ENCODE measurements around the gene ZNF726. TPM values are rescaled to one million over a fixed set of nuclear protein-coding genes. Genes with fewer than 3 reads are reported as not detected.

Gene ZNF726
- total and polyA plus RNA-seq, 2 donors (not counting 3 experiments of a cell fraction or from before 2014, with no cell fraction given) = 3.8 to 4.7 TPM

DNA sequence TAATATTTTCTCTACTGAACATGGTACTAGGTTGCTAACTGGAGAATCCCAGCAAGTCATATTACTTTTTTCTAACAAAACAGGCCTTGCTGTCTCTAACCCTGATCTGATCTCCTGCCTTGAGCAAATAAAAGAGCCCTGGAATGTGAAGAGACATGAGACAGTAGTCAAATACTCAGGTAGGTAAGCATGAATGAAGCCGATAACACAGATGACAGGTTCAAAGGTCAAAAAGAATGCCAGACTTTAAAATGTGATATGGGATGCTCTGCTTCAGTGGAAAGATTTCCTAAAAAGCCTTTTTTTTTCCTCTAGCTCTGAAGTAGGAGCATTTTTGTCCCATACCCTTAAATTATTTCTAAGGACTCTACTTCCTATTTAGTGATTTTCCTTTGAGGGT lies 28.7 kb downstream of the ZNF726 start:
- Histone ChIP-seq H3K27me3 (ENCODE audit: control insufficient read depth in 2 of 2, insufficient read depth in 2 of 2, low read length in 2 of 2) (no peaks in the 10 kb centered on the region), H3K4me1 (ENCODE audit: control insufficient read depth, extremely low read depth, insufficient read depth, low read length) (no peaks in the 10 kb centered on the region), H3K4me2 (ENCODE audit: insufficient read depth, low read length) (no peak overlapping the region), H3K4me3 (replicated peaks in 1 of 3; ENCODE audit: insufficient read depth in 1 of 3, low read depth in 1 of 3, low read length in 3 of 3) (no peak overlapping the region), H3K9me1 (replicated peaks; ENCODE audit: control insufficient read depth, extremely low read depth, insufficient read depth, low read length) (no peaks in the 10 kb centered on the region), H3K9me3 (replicated peaks; ENCODE audit: control insufficient read depth, insufficient read depth, low read length) (no peaks in the 10 kb centered on the region), H3K79me2 (ENCODE audit: control insufficient read depth, insufficient read depth, low read length) (no peaks in the 10 kb centered on the region), H3K36me3 (ENCODE audit: control insufficient read depth in 2 of 2, extremely low read depth in 1 of 2, insufficient read depth in 2 of 2, low read length in 2 of 2) (no peaks in the 10 kb centered on the region), H2AFZ (ENCODE audit: low read depth, low read length) (no peak overlapping the region), H4K20me1 (replicated peaks; ENCODE audit: control insufficient read depth, extremely low read depth, insufficient read depth, low read length) (no peaks in the 10 kb centered on the region), H3K27ac (ENCODE audit: insufficient read depth, low read depth, low read length) (no peak overlapping the region), H3K9ac (replicated peaks; ENCODE audit: extremely low read depth, insufficient read depth, low read length) (no peak overlapping the region)
- POLR2A ChIA-PET = no interaction called here
- intact Hi-C loops (cut with micrococcal nuclease) (no loop called here), dilution Hi-C loops (cut with MboI; ENCODE audit: extremely low pct_ligation_motif_present, low sequenced_read_pairs) (no loop called here)
- no peak for DNase-seq (ENCODE audit: low read depth, low spot score)
- no TSS peak for BruUV-seq (replicated peaks)
- FAIRE-seq = no peak
- TF ChIP-seq POLR2A (IDR thresholded peaks at IDR 0.05; ENCODE audit: low read depth, low read length) (no peak), POLR2AphosphoS5 (IDR thresholded peaks at IDR 0.05; ENCODE audit: insufficient read depth, low read depth, low read length) (no peak), GATA2 (IDR thresholded peaks at IDR 0.05; ENCODE audit: insufficient read depth, insufficient read length, low read depth, low read length) (no peak), JUN (IDR thresholded peaks at IDR 0.05; ENCODE audit: borderline replicate concordance, insufficient read depth, insufficient read length, low read depth) (no peak), FOS (IDR thresholded peaks at IDR 0.05; ENCODE audit: borderline replicate concordance, insufficient read depth, low read length) (no peak), EZH2 (IDR thresholded peaks at IDR 0.05; ENCODE audit: borderline replicate concordance, low read depth, low read length, severe bottlenecking) (no peak), MYC (IDR thresholded peaks at IDR 0.05; ENCODE audit: low read depth, low read length) (no peak)
- TF ChIP-seq, protein P1, sequence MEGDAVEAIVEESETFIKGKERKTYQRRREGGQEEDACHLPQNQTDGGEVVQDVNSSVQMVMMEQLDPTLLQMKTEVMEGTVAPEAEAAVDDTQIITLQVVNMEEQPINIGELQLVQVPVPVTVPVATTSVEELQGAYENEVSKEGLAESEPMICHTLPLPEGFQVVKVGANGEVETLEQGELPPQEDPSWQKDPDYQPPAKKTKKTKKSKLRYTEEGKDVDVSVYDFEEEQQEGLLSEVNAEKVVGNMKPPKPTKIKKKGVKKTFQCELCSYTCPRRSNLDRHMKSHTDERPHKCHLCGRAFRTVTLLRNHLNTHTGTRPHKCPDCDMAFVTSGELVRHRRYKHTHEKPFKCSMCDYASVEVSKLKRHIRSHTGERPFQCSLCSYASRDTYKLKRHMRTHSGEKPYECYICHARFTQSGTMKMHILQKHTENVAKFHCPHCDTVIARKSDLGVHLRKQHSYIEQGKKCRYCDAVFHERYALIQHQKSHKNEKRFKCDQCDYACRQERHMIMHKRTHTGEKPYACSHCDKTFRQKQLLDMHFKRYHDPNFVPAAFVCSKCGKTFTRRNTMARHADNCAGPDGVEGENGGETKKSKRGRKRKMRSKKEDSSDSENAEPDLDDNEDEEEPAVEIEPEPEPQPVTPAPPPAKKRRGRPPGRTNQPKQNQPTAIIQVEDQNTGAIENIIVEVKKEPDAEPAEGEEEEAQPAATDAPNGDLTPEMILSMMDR (IDR thresholded peaks at IDR 0.05; ENCODE audit: extremely low read depth in 1 of 2, insufficient read depth in 1 of 2, low read depth in 1 of 2, low read length in 2 of 2) = no peak
- TF ChIP-seq, protein P2, sequence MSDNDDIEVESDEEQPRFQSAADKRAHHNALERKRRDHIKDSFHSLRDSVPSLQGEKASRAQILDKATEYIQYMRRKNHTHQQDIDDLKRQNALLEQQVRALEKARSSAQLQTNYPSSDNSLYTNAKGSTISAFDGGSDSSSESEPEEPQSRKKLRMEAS (IDR thresholded peaks at IDR 0.05; ENCODE audit: insufficient read depth, insufficient read length) = no peak
- CTCF ChIA-PET = no interaction called here

Data from endothelial cell of umbilical vein (primary cell).